AG09309 (cell line): ENCODE measurements around the gene MYO7A.

ENCODE experiments used
- DNase-seq: peaks from one replicate; pipeline ENCODE4 v3.0.0-alpha.2; 2010; ENCODE audit warnings: low read depth
- H3K4me3 ChIP-seq: 2 replicates; pipeline ENCODE4 v1.5.1; 2011; ENCODE audit warnings: mild to moderate bottlenecking, low read depth, low read length, moderate library complexity; ENCODE audit not compliant: control insufficient read depth
- TF ChIP-seq, protein P1 (sequence below): IDR thresholded peaks from 2 replicates; pipeline ENCODE4 v1.5.1; 2011; ENCODE audit warnings: mild to moderate bottlenecking, low read depth, low read length, inconsistent platforms; ENCODE audit not compliant: insufficient read depth, control insufficient read depth; ENCODE audit errors: missing control alignments

The MYO7A gene

GRCh38 chr11:77141034-77141433, 13.0 kb downstream of the MYO7A start:
- TF ChIP-seq, protein P1, sequence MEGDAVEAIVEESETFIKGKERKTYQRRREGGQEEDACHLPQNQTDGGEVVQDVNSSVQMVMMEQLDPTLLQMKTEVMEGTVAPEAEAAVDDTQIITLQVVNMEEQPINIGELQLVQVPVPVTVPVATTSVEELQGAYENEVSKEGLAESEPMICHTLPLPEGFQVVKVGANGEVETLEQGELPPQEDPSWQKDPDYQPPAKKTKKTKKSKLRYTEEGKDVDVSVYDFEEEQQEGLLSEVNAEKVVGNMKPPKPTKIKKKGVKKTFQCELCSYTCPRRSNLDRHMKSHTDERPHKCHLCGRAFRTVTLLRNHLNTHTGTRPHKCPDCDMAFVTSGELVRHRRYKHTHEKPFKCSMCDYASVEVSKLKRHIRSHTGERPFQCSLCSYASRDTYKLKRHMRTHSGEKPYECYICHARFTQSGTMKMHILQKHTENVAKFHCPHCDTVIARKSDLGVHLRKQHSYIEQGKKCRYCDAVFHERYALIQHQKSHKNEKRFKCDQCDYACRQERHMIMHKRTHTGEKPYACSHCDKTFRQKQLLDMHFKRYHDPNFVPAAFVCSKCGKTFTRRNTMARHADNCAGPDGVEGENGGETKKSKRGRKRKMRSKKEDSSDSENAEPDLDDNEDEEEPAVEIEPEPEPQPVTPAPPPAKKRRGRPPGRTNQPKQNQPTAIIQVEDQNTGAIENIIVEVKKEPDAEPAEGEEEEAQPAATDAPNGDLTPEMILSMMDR = no peak
- DNase-seq = peak; percentile 27
- H3K4me3 ChIP-seq = no peak overlapping the region

DNA sequence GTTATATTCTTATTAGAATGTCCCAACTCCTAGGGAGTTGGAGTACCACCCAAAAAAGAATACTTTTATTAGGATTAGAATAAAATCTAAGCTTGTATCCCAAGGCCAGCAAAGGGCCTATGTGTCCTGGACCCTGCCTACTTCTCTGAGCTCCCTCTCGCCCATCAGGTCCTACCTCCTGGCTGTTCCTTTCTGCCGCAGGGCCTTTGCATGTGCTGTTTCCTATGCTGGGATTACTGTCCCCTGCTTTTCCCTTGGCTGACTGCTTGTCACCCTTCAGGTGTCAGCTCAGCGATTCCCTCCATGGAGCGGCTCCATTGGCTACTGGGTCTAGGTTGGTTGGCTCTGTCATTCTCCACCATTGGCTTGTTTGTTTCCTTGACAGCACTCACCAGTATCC, 13.4 kb downstream of the MYO7A start:
- H3K4me3 ChIP-seq = no peak overlapping the region
- DNase-seq = no peak
- TF ChIP-seq, protein P1 = no peak

- TF ChIP-seq, protein P1 = no peak
- H3K4me3 ChIP-seq = no peak overlapping the region
- no peak for DNase-seq
Measured at GRCh38 chr11:77142091-77142975, 14.3 kb downstream of the MYO7A start.

DNA sequence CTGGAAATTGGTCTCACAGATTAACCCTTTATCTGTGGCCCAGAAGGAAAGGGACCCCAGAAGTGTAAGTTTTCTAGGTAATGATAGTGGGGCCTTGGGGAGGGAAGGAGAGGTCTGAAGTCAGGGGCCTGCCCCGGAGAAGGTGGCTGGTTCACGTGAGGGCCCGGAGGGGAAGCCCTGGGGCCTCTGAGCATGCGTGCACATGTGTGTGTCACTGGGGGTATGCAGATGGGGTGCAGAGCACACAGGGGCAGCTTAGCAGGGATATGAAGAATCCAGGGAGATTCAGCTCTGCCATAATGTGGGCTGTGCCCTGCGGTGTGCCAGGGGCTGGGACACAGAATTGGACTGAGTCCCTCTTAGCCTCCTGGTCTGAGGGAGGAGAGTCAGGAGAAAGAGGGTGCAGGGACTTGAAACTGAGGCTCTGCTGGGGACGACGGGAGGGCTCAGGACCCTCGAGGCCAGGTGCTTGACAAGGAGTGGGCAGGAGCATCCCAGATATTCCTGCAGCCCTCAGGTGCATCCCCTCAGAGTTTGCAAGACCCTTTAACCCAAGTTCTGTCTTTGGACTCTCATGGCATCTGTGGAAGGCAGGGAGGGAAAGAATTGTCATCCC, 15.5 kb downstream of the MYO7A start:
- no peak overlapping the region for H3K4me3 ChIP-seq
- no peak for DNase-seq
- TF ChIP-seq, protein P1 = no peak

DNA sequence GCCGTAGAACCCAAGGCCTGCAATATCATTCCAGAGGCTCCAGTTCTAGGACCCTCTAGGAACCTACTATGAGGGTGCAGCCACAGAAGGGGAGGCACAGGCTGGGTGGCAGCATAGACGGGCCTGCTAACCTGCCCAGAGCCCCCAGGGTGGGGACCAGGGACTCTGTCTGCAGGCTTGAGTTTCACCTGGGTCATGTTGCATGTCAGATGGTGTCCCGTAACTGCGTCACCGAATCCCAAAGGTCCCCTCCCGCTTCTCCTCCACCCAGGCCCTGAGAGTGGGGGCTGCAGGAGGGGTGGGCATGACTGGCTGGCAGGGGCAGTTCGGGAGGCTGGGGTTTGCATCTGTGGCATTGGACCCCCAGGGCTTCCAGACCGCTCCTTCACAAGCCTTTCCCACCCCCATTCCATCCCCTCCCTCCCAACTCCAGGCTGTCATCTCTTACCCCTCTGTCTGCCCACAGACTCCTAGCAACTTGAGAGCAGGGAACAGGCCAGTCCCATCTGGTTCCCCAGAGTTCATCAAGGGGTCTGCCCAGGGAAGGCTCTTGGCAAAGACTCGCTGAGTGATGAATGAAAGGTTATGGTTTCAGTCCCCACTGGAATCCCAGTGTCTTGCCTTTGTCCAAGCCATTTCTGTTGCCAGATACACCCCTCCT, 16.3 kb downstream of the MYO7A start:
- no peak overlapping the region for H3K4me3 ChIP-seq
- no peak for DNase-seq
- TF ChIP-seq, protein P1 = no peak

- H3K4me3 ChIP-seq = no peak overlapping the region
- no peak for DNase-seq
- TF ChIP-seq, protein P1 = no peak
Measured at GRCh38 chr11:77144857-77145428, 16.9 kb downstream of the MYO7A start.
